ENCODE measurements around the gene JAKMIP2. TPM values are rescaled to one million over a fixed set of nuclear protein-coding genes. Genes with fewer than 3 reads are reported as not detected.
"Not testable (repeated sequence)": the region's sequence is repeated elsewhere in the genome, so short reads cannot be mapped to it uniquely, and the experiment has no call there.

JAKMIP2 gene
- total RNA-seq, 2 donors from 2014 or later, result 2.4 to 4.1 TPM

DNA sequence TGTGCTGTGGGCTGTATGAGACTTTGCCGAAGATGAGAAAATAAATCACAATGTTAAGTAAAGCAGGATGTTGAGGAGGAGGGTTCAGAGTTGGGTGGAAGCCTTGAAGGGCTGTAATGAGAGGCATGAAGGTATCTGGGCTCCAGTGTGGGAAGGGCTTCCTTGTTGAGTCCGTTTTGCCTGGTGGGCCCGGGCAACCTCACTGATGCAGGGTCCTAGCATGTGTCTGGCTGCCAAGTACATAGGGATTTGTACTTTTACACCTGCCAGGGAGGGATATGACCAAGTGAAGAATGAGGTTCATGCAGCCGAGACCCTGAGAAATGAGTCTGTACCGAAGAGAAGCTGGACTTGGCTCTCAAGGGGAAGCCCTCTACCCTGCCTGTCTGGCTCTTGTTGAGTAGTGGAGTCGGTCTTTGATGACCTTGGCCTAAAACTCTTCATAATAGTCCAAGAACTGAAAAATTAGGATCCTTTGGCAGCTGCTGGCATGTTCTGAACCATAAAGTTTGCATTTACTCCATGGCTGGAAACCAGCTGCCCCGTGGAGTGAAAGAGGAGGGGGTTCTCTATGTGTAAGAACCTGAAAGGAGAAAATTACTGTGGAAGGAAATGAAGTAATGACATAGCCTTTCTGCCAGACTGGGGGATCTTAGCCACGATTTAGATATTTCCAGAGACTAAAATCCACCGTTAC, 213.7 kb downstream of the JAKMIP2 start:
- ATAC-seq, result no peak
- H3K27me3 Mint-ChIP-seq, result peaks cover 19% of the 10 kb centered on the region
- no peak overlapping the region for H3K27ac Mint-ChIP-seq
- H3K4me3 Mint-ChIP-seq, result no peak overlapping the region
- H3K36me3 Mint-ChIP-seq (ENCODE audit: low read depth), result no peaks in the 10 kb centered on the region
- no peak for DNase-seq
- H3K9me3 ChIP-seq (ENCODE audit: control insufficient read depth, low read length, poor library complexity, severe bottlenecking), result no peaks in the 10 kb centered on the region
- no peaks in the 10 kb centered on the region for H3K4me1 Mint-ChIP-seq

DNA sequence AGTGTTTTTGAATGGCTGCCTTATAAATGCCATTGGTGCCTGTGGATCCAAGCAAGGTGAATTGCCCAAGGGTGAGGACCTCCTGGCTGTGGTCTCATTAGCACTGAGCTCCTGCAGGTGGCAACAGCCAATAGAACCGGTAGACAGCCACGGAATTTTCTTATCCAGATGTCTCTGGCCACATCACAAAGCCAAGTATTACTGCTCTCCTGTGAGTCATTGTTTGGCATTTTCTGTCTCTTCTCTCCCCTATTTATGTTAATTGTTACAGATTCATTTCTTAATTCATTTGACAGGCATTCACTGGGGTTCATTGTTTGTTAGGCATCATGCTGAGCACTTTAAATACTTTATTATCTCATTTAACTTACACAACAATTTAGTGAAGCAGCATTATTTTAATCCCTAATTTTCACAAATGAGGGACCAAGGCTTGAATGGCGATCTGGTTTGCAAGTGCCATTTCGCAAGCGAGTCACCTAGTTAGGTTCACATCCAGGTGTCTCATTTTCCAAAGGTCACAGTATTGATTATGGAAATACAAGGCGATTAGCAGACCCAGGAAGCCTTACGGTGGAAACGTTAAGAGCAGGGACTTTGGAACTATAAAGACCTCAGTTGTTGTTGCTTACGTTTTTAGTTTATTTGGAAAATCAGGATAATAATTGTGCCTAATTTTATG, 214.5 kb downstream of the JAKMIP2 start:
- Mint-ChIP-seq H3K4me3 (no peak overlapping the region), H3K27ac (no peak overlapping the region), H3K36me3 (ENCODE audit: low read depth) (no peaks in the 10 kb centered on the region), H3K27me3 (peaks cover 19% of the 10 kb centered on the region), H3K4me1 (no peaks in the 10 kb centered on the region)
- H3K9me3 ChIP-seq (ENCODE audit: control insufficient read depth, low read length, poor library complexity, severe bottlenecking), result no peaks in the 10 kb centered on the region
- DNase-seq (no peak), ATAC-seq (no peak)

DNA sequence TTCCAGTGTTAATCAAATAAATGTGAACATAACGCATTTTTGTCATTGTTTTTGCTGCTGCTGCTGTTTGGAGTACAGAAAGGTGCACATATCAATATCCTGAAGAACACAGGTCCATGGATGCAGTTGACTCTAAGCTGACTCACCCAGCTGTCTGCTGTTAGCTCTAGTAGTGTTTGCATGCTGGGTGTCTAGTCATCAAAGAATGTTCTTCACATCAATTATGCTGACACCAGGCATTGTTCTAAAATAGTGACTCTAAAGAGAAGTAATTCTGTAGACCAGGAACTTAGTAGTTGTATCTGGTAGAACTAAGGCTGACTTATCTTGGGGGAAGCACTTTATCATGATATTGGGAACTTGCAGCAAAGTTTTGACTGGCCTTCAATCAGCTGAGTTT, 217.0 kb downstream of the JAKMIP2 start:
- Mint-ChIP-seq H3K4me3 (no peak overlapping the region), H3K27ac (no peak overlapping the region), H3K36me3 (ENCODE audit: low read depth) (no peaks in the 10 kb centered on the region), H3K27me3 (peaks cover 19% of the 10 kb centered on the region), H3K4me1 (no peaks in the 10 kb centered on the region)
- ATAC-seq (no peak), DNase-seq (no peak)
- H3K9me3 ChIP-seq (ENCODE audit: control insufficient read depth, low read length, poor library complexity, severe bottlenecking), result no peaks in the 10 kb centered on the region

DNA sequence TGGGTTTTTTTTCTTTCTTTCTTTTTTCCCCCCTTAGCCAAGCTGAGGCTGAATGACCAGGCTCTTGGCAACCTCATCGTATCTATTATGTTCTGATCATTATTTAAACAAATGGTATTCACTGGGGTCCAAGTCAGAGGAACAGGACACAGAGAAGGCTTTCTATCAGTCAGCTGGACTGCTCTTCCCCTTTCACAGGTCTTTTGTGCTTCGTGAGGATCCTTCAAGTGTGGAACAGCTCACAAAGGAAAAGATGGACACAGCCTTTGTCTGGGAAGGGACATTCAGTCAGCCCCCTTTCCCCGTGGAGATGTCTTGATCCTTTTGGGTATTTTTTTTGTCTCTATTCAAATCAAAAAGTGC, 218.4 kb downstream of the JAKMIP2 start:
- no peaks in the 10 kb centered on the region for H3K4me1 Mint-ChIP-seq
- no peak for ATAC-seq
- H3K4me3 Mint-ChIP-seq, result no peak overlapping the region
- no peak for DNase-seq
- H3K27ac Mint-ChIP-seq, result no peak overlapping the region
- H3K9me3 ChIP-seq (ENCODE audit: control insufficient read depth, low read length, poor library complexity, severe bottlenecking), result no peaks in the 10 kb centered on the region
- no peaks in the 10 kb centered on the region for H3K36me3 Mint-ChIP-seq (ENCODE audit: low read depth)
- peaks cover 11% of the 10 kb centered on the region for H3K27me3 Mint-ChIP-seq

DNA sequence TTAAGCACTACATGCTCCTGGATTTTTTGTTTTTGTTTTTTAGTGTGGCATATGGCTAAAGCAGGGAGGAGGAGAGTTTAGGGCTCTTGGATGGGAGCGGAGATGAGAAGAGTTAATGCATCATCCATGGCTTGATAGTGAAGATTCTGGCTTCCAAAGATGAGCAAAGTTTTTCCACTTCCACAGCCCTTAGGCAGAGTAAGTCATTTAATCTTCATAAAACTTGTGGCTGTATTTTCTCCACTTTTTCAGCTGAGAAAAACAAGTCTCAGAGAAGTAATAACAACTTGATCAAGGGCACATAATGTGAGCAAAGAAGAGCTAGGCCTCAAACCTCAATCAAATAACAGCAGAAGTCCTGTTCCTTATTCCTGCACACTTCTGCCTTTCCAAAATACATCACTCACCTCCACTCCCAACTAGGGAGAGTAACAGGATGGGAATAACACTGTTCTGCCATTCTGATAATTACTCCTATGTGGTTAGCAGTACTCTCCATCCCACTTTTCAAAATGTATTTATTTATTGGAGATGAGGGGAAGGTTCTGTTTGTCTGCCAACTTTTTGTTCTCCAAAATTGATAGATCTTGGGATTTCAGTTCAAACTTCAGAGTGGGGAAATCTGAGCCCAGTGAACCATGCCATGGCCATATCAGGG, 218.9 kb downstream of the JAKMIP2 start:
- no peak overlapping the region for H3K4me3 Mint-ChIP-seq
- peaks cover 6% of the 10 kb centered on the region for H3K27me3 Mint-ChIP-seq
- H3K27ac Mint-ChIP-seq, result no peak overlapping the region
- no peaks in the 10 kb centered on the region for H3K9me3 ChIP-seq (ENCODE audit: control insufficient read depth, low read length, poor library complexity, severe bottlenecking)
- no peaks in the 10 kb centered on the region for H3K4me1 Mint-ChIP-seq
- H3K36me3 Mint-ChIP-seq (ENCODE audit: low read depth), result no peaks in the 10 kb centered on the region
- DNase-seq, result no peak
- ATAC-seq, result no peak

DNA sequence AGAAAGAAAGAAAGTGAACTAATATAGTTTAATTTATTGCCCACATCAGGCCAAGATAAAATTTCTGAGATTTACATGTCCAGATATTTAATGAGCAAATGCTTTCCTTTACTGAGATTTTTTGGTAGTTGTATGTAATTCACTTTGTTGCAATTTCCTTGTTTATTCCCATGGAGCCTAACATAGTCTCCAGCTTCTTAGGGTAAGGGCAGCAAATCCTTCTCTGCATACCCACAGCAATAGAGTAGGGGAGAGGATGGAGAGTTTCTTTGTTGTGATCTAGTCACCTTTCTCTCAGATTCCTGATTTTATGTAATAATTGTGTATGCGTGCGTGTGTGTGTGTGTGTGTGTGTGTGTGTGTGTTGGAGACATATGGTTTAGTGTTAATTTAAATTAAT, 221.1 kb downstream of the JAKMIP2 start:
- H3K27ac Mint-ChIP-seq, result no peak overlapping the region
- H3K27me3 Mint-ChIP-seq, result no peaks in the 10 kb centered on the region
- H3K4me1 Mint-ChIP-seq, result no peaks in the 10 kb centered on the region
- no peaks in the 10 kb centered on the region for H3K9me3 ChIP-seq (ENCODE audit: control insufficient read depth, low read length, poor library complexity, severe bottlenecking)
- DNase-seq (no peak), ATAC-seq (no peak)
- no peak overlapping the region for H3K4me3 Mint-ChIP-seq
- no peaks in the 10 kb centered on the region for H3K36me3 Mint-ChIP-seq (ENCODE audit: low read depth)

DNA sequence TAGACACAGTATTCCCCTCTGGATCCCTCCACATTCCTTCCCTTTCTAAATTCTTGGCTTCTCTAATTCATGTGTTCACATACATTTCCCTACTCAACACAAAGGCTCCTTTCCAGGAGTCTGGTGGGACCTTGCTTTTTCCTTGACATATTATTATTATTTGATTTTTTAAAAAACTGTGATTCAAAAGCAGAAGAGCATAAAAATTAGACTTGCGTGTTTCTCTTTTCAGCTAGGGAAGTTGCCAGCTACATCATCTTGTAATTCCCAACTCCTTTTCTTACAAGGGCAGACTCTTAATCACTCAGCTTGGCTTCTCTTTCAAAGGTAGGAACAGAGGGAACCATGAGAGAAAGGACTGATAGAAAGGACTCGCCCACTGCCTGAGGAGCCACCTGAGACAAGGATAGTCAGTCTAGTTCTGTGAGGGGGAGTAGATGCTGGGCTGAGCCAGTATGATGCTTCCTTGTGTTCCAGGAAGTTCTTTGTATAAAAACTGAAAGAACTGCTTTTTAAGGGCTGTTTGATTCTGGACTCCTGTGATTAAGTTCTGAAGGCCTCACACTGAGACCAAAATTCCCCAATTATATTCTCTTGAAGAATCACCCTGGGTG, 221.7 kb downstream of the JAKMIP2 start:
- Mint-ChIP-seq H3K36me3 (ENCODE audit: low read depth) (no peaks in the 10 kb centered on the region), H3K4me1 (no peaks in the 10 kb centered on the region), H3K27me3 (no peaks in the 10 kb centered on the region), H3K4me3 (no peak overlapping the region), H3K27ac (no peak overlapping the region)
- no peaks in the 10 kb centered on the region for H3K9me3 ChIP-seq (ENCODE audit: control insufficient read depth, low read length, poor library complexity, severe bottlenecking)
- DNase-seq, result no peak
- no peak for ATAC-seq

DNA sequence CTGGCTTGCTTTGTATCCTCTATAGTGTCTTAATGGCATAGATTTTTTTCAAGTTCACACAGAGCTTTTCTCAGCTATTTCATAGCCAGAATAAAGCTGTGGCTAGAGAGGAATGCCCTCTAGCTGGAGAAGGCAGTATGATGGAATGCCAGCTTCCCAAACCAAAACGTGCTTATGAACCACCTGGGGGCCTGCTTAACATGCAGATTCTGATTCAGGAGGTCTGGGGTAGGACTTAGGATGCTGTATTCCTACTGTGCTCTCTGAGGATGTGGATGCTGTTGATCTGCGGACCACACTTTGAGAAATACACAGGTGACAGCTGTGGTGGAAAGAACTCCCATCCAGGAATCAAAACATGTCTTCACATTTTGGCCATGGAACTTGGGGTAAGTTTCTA, 222.8 kb downstream of the JAKMIP2 start:
- no peak for ATAC-seq
- H3K36me3 Mint-ChIP-seq (ENCODE audit: low read depth), result no peaks in the 10 kb centered on the region
- H3K4me3 Mint-ChIP-seq, result no peak overlapping the region
- no peaks in the 10 kb centered on the region for H3K27me3 Mint-ChIP-seq
- H3K4me1 Mint-ChIP-seq, result no peaks in the 10 kb centered on the region
- H3K27ac Mint-ChIP-seq, result no peak overlapping the region
- H3K9me3 ChIP-seq (ENCODE audit: control insufficient read depth, low read length, poor library complexity, severe bottlenecking), result no peaks in the 10 kb centered on the region
- no peak for DNase-seq

DNA sequence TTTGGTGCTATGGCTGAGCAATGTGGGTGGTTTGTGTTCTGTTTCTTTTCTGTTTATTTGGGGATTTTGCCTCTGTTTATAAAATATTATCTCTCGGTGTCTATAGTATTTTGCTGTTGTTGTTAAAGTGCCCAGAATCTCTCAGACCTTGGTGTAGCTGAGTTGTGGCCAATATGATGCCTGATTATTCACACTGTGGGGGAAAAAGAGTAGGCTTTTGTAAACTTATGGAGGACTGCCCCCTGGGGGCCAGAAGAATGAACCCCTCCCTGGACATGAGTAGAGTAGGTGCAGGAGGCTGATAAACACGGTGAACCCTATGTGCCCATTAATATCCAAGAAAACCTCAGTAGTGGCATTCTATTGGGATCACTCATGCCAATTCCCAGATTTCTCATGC, 223.7 kb downstream of the JAKMIP2 start:
- Mint-ChIP-seq H3K4me3 (no peak overlapping the region), H3K36me3 (ENCODE audit: low read depth) (no peaks in the 10 kb centered on the region), H3K4me1 (no peaks in the 10 kb centered on the region), H3K27ac (no peak overlapping the region), H3K27me3 (no peaks in the 10 kb centered on the region)
- H3K9me3 ChIP-seq (ENCODE audit: control insufficient read depth, low read length, poor library complexity, severe bottlenecking), result no peaks in the 10 kb centered on the region
- no peak for ATAC-seq
- DNase-seq, result no peak

DNA sequence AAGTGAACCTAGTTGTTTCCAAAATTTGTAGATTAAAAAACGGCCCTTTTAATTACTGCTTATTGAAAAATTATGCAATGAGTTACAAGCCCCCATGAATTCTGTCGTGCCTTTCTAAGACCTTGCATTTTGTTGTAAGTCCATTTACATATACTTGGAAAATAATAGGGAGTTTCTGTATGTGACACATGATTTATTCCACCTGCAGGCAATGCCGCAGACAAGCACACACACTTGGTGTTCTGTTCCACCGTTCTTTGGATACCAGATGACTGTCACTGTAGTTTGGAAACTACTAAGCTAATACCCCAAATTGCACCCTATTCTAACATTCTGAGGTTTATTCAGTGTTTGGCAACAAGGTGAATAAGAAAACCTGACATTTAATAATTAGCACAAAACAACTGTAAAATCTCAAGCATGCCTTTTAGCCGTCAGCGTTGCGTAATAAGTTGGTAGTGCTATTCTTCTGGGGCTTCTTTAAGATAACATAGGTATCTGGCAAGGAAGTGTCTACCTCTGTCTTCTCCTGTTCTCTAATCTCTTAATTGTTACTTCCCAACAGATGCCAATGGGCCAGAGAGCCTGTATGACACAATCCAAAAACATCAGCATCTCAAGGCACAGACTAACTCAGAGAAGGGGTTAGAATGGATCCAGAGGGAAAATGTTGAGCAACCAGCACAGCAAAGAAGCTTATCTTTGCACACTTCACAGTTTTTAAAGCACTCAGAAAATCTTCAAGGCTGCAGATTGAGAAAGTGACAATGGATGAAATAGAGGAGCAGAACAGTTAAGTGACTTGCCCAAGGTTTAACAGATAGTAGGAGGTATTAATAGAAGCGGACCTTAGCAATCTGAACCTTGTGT, 224.4 kb downstream of the JAKMIP2 start:
- Mint-ChIP-seq H3K4me3 (no peak overlapping the region), H3K27me3 (no peaks in the 10 kb centered on the region), H3K27ac (no peak overlapping the region), H3K4me1 (no peaks in the 10 kb centered on the region), H3K36me3 (ENCODE audit: low read depth) (no peaks in the 10 kb centered on the region)
- no peaks in the 10 kb centered on the region for H3K9me3 ChIP-seq (ENCODE audit: control insufficient read depth, low read length, poor library complexity, severe bottlenecking)
- no peak for ATAC-seq
- no peak for DNase-seq

DNA sequence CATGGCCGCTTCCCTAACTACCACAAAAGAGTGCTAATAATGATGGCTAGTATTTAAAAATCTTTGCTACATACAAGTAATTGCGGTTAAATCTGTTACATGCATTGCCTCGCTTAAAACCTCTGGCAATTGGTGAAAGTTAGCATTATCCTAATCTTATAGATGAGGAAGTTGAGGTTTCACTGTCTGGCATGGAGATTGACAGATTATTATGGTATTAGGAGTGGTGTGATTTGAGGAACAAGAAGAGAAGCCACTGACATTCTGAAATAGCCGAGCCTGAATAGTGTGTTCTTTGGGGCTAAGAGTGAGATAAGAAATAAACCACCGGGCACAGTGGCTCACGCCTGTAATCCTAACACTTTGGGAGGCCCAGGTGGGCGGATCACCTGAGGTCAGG, 227.4 kb downstream of the JAKMIP2 start:
- no peaks in the 10 kb centered on the region for H3K36me3 Mint-ChIP-seq (ENCODE audit: low read depth)
- no peaks in the 10 kb centered on the region for H3K4me1 Mint-ChIP-seq
- H3K27ac Mint-ChIP-seq, result no peak overlapping the region
- H3K4me3 Mint-ChIP-seq, result no peak overlapping the region
- no peaks in the 10 kb centered on the region for H3K9me3 ChIP-seq (ENCODE audit: control insufficient read depth, low read length, poor library complexity, severe bottlenecking)
- DNase-seq, result no peak
- H3K27me3 Mint-ChIP-seq, result no peaks in the 10 kb centered on the region
- ATAC-seq, result no peak

DNA sequence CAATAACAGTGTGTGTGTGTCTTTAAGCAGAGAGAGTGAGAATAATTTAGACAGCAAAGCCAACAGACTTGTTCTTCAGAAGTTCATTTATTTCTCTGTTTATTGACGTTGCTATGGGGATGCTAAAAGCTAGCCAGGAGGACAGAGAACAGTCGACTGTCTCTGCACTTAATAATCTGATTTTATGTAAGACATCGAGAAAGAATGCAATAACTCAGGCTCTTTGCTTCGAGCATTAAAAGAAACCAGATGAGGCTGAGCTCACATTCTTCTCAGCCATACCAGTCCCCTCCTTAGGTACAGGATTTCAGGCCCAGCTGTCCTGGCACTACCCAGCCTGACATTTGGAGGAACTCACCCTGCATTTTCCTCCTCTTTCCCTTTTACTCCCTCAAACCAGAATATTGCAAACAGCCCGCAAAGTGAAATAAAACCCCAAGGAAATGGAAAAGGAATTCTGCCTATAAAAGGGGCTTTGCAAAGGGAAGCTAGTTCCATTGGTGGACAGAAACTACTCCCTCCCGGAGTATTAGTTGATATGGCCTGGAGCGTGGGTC, 228.2 kb downstream of the JAKMIP2 start:
- no peaks in the 10 kb centered on the region for H3K4me1 Mint-ChIP-seq
- H3K4me3 Mint-ChIP-seq, result no peak overlapping the region
- ATAC-seq (no peak), DNase-seq (no peak)
- no peaks in the 10 kb centered on the region for H3K9me3 ChIP-seq (ENCODE audit: control insufficient read depth, low read length, poor library complexity, severe bottlenecking)
- no peak overlapping the region for H3K27ac Mint-ChIP-seq
- H3K27me3 Mint-ChIP-seq, result no peaks in the 10 kb centered on the region
- no peaks in the 10 kb centered on the region for H3K36me3 Mint-ChIP-seq (ENCODE audit: low read depth)

DNA sequence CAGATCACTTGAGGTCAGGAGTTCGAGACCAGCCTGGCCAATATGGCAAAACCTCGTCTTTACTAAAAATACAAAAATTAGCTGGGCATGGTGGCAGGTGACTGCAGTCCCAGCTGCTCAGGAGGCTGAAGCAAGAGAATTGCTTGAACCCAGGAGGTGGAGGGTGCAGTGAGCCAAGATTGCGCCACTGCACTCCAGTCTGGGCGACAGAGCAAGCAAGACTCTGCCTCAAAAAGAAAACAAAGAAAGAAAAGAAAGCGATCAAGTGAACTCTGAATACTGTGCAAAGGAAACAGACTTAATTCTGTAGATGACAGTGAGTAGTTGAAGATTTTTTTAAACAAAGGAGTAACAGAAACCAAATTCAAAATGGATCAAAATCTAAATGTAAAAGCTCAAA, 228.7 kb downstream of the JAKMIP2 start:
- not testable (repeated sequence) for H3K4me3 Mint-ChIP-seq; ATAC-seq; H3K27me3 Mint-ChIP-seq; H3K4me1 Mint-ChIP-seq; H3K27ac Mint-ChIP-seq; H3K9me3 ChIP-seq (ENCODE audit: control insufficient read depth, low read length, poor library complexity, severe bottlenecking); H3K36me3 Mint-ChIP-seq (ENCODE audit: low read depth); DNase-seq
